CD4-positive, alpha-beta memory T cell (primary cell): ENCODE measurements around the gene DIP2A. TPM values are rescaled to one million over a fixed set of nuclear protein-coding genes. Genes with fewer than 3 reads are reported as not detected.

Experiments
- CTCF ChIA-PET: fragments of 350-600 bp; sonication (Branson Sonifier 250); formaldehyde crosslinking; loops from one replicate; lab custom pipeline; 2021; ENCODE audit warnings: inconsistent platforms; ENCODE audit not compliant: partially characterized antibody; lab: Charles Lee
- POLR2A ChIA-PET: fragments of 350-600 bp; sonication (Branson Sonifier 250); formaldehyde crosslinking; loops from one replicate; lab custom pipeline; 2021; ENCODE audit not compliant: partially characterized antibody; lab: Charles Lee
- DNase-seq, 5 donors: peaks; one replicate each; pipeline versions ENCODE4 v3.0.0 to v3.0.0-alpha.2; 2020 to 2022; ENCODE audit warnings: mixed read lengths in 1 of 5
- H3K27ac ChIP-seq: one replicate; pipeline ENCODE4 v1.7.0; 2013; ENCODE audit warnings: low read depth, low read length
- H3K27me3 ChIP-seq: 2 replicates; pipeline ENCODE4 v1.7.0; 2013; ENCODE audit warnings: mild to moderate bottlenecking, low read length, moderate library complexity; ENCODE audit not compliant: insufficient read depth
- H3K36me3 ChIP-seq: 2 replicates; pipeline ENCODE4 v1.7.0; 2013; ENCODE audit warnings: mild to moderate bottlenecking, low read length, moderate library complexity; ENCODE audit not compliant: insufficient read depth
- H3K4me1 ChIP-seq: 2 replicates; pipeline ENCODE4 v1.7.0; 2013; ENCODE audit warnings: mild to moderate bottlenecking, low read length, moderate library complexity; ENCODE audit not compliant: insufficient read depth
- H3K4me3 ChIP-seq, 2 donors: one replicate each; pipeline ENCODE4 v1.7.0; 2013; ENCODE audit warnings: low read length in 2 of 2, mild to moderate bottlenecking in 1 of 2
- H3K9me3 ChIP-seq, 2 donors: one replicate each; pipeline ENCODE4 v1.7.0; 2013; ENCODE audit warnings: low read length in 2 of 2, control low read depth in 1 of 2; ENCODE audit not compliant: control insufficient read depth in 1 of 2
- H3K27ac Mint-ChIP-seq, 7 donors: one replicate each; pipeline ENCODE4 v1.8.0; 2020 to 2021; ENCODE audit warnings: mixed read lengths in 7 of 7, mild to moderate bottlenecking in 6 of 7, inconsistent platforms in 3 of 7, moderate library complexity in 3 of 7
- H3K27me3 Mint-ChIP-seq, 2 donors: one replicate each; pipeline ENCODE4 v1.8.0; 2020 to 2021; ENCODE audit warnings: mixed read lengths in 2 of 2
- H3K36me3 Mint-ChIP-seq, 2 donors: one replicate each; pipeline ENCODE4 v1.8.0; 2020 to 2021; ENCODE audit warnings: mixed read lengths in 2 of 2, inconsistent platforms in 1 of 2, mild to moderate bottlenecking in 1 of 2
- H3K4me1 Mint-ChIP-seq, 4 donors: one replicate each; pipeline ENCODE4 v1.8.0; 2020 to 2021; ENCODE audit warnings: mixed read lengths in 4 of 4, mild to moderate bottlenecking in 1 of 4
- H3K4me3 Mint-ChIP-seq, 8 donors: one replicate each; pipeline ENCODE4 v1.8.0; 2020 to 2021; ENCODE audit warnings: mixed read lengths in 8 of 8, mild to moderate bottlenecking in 7 of 8, moderate library complexity in 6 of 8, inconsistent platforms in 3 of 8
- H3K9me3 Mint-ChIP-seq, 8 donors: one replicate each; pipeline ENCODE4 v1.8.0; 2020 to 2021; ENCODE audit warnings: mixed read lengths in 8 of 8, mild to moderate bottlenecking in 5 of 8, inconsistent platforms in 3 of 8, moderate library complexity in 1 of 8
- intact Hi-C: fragments of 100-400 bp; cut with micrococcal nuclease; formaldehyde crosslinking; loops from one replicate; pipeline ENCODE4 v1.15.1; 2023
- polyA plus RNA-seq, 2 donors: library from polyadenylated mRNA; unstranded; fragments of 300-500 nt; fragmentation: Illumina TruSeq; gene quantifications; one replicate each; pipeline ENCODE4 v1.2.3, GENCODE V29; 2021
- total RNA-seq, 2 experiments: library from RNA; stranded (reverse); gene quantifications; one replicate each; pipeline ENCODE4 v1.2.3, GENCODE V29; 2021

The DIP2A gene
- total and polyA plus RNA-seq, 4 experiments from 2014 or later, result 14.1 to 95.9 (median 56.2) TPM

GRCh38 chr21:46617267-46618051 is 158.8 kb downstream of the DIP2A start:
- DNase-seq, result no peak
- Mint-ChIP-seq H3K27me3 (peaks cover 0 to 2% of the 10 kb centered on the region in 2 donors), H3K4me1 (peaks cover 14 to 39% (median 28%) of the 10 kb centered on the region in 4 donors), H3K9me3 (peaks cover 0 to 3% (median 0%) of the 10 kb centered on the region in 8 donors), H3K36me3 (no peaks in the 10 kb centered on the region), H3K4me3 (no peak overlapping the region), H3K27ac (no peak overlapping the region)
- Histone ChIP-seq H3K4me1 (peaks cover 23% of the 10 kb centered on the region), H3K9me3 (no peaks in the 10 kb centered on the region), H3K36me3 (no peaks in the 10 kb centered on the region), H3K27ac (no peak overlapping the region), H3K27me3 (no peaks in the 10 kb centered on the region), H3K4me3 (no peak overlapping the region)
- ChIA-PET POLR2A (interaction anchor here (1.5 to 7.1 kb wide), 2 partner anchors 12 to 18 kb away, joined by 4 to 76 read pairs; partner anchors contain the start of genes PRMT2 and S100B), CTCF (no interaction called here)
- intact Hi-C loops, result no loop called here

DNA sequence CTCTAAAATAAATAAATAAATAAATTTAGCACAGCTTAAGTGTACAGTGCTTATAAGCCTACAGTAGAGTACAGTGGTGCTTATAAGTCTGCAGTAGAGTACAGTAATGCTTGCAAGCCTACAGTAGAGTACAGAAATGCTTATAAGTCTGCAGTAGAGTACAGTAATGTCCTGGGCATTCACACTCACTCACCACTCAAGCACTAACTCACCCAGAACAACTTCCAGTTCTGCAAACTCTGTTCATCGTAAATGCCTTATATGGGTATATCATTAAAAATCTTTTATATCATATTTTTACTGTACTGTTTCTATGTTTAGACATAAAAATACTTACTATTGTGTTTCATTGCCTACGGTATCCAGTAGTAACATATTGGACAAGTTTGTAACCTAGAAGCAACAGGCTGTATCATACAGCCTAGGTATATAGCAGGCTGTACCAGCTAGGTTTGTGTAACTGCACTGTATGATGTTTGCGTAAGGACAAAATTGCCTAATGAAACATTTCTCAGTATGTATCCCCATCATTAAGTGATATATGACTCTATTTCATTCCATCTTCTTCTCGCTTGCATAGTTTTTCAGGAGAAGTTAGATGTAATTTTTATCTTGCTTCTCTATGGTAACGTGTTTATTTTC is 160.2 kb downstream of the DIP2A start:
- Histone ChIP-seq H3K9me3 (no peaks in the 10 kb centered on the region), H3K27me3 (no peaks in the 10 kb centered on the region), H3K36me3 (no peaks in the 10 kb centered on the region), H3K4me1 (peaks cover 32% of the 10 kb centered on the region), H3K4me3 (no peak overlapping the region), H3K27ac (no peak overlapping the region)
- DNase-seq, result no peak
- peaks cover 0 to 2% of the 10 kb centered on the region in 2 donors for H3K27me3 Mint-ChIP-seq
- peaks cover 0 to 3% (median 0%) of the 10 kb centered on the region in 8 donors for H3K9me3 Mint-ChIP-seq
- intact Hi-C loops, result no loop called here
- peaks cover 18 to 48% (median 34%) of the 10 kb centered on the region in 4 donors for H3K4me1 Mint-ChIP-seq
- H3K36me3 Mint-ChIP-seq, result no peaks in the 10 kb centered on the region
- CTCF ChIA-PET, result no interaction called here
- POLR2A ChIA-PET, result interaction anchor here (1.5 to 7.1 kb wide), 2 partner anchors 13 to 16 kb away, joined by 4 to 76 read pairs; partner anchors contain the start of genes PRMT2 and S100B
- no peak overlapping the region for H3K4me3 Mint-ChIP-seq
- peak overlapping the region in 2 of 7 donors; percentile 31 to 62 for H3K27ac Mint-ChIP-seq

Other genes starting within 250 kb of the DIP2A start
- 10 to 100 TPM; 53.2 to 54.5 TPM for gene LSS, start 230.1 kb upstream of the DIP2A start, total RNA-seq
- 10 to 100 TPM; 15.3 to 16.9 TPM for gene LSS, start 230.1 kb upstream of the DIP2A start, polyA plus RNA-seq
- gene MCM3AP, start 173.3 kb upstream of the DIP2A start, total RNA-seq, result 100 to 1,000 TPM; 155 to 168 TPM
- gene MCM3AP, start 173.3 kb upstream of the DIP2A start, polyA plus RNA-seq, result 10 to 100 TPM; 14.9 to 45.6 TPM
- gene YBEY, start 172.5 kb upstream of the DIP2A start, total RNA-seq, result 10 to 100 TPM; 11.5 to 14.7 TPM
- 10 to 100 TPM; 15.5 to 18.9 TPM for gene YBEY, start 172.5 kb upstream of the DIP2A start, polyA plus RNA-seq
- gene C21orf58, start 135.0 kb upstream of the DIP2A start, total RNA-seq, result 1 to 10 TPM; 8.2 to 9.4 TPM
- gene C21orf58, start 135.0 kb upstream of the DIP2A start, polyA plus RNA-seq, result 1 to 10 TPM in 1 of 2 donors, under 1 TPM in 1; 0.35 to 1.1 TPM
- 10 to 100 TPM; 46.9 to 52.1 TPM for gene PCNT, start 134.7 kb upstream of the DIP2A start, total RNA-seq
- gene PCNT, start 134.7 kb upstream of the DIP2A start, polyA plus RNA-seq, result 10 to 100 TPM in 1 of 2 donors, 1 to 10 TPM in 1; 2.0 to 25.2 TPM
- not detected for gene S100B, start 146.2 kb downstream of the DIP2A start, total RNA-seq
- gene S100B, start 146.2 kb downstream of the DIP2A start, polyA plus RNA-seq, result under 1 TPM; 0.54 to 0.73 TPM
- 100 to 1,000 TPM; 175 to 177 TPM for gene PRMT2, start 176.8 kb downstream of the DIP2A start, total RNA-seq
- 100 to 1,000 TPM; 218 to 348 TPM for gene PRMT2, start 176.8 kb downstream of the DIP2A start, polyA plus RNA-seq